ENCODE data around the gene TBC1D2. TPM values are rescaled to one million over a fixed set of nuclear protein-coding genes. Genes with fewer than 3 reads are reported as not detected.

TBC1D2 gene
- total RNA-seq, 4 donors from 2014 or later: 4.9 to 9.8 (median 7.8) TPM

DNA sequence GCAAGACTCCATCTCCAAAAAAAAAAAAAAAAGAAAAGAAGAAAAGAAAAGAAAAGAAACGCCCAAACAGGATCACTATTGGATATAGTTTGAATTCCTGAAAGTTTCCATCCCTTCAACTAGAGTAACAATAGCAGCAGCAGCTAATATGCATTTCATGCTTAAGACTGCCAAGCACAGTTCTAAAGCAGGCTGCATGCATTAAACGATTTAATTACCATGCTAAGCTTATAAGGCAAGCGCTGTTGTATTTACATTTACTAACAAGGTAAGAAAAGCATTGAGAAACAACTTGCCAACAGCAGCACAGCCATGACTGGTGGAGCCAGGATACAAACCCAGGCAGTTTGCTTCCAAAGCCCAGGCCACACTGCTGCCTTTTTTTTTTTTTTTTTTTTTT is 13.0 kb downstream of the TBC1D2 start:
- no peak overlapping the region for H3K27ac ChIP-seq
- 76 to 94% methylated on average over 2 to 3 of the region's 3 CpGs for WGBS, 2 donors (ENCODE audit: low coverage in 1 of 2)

DNA sequence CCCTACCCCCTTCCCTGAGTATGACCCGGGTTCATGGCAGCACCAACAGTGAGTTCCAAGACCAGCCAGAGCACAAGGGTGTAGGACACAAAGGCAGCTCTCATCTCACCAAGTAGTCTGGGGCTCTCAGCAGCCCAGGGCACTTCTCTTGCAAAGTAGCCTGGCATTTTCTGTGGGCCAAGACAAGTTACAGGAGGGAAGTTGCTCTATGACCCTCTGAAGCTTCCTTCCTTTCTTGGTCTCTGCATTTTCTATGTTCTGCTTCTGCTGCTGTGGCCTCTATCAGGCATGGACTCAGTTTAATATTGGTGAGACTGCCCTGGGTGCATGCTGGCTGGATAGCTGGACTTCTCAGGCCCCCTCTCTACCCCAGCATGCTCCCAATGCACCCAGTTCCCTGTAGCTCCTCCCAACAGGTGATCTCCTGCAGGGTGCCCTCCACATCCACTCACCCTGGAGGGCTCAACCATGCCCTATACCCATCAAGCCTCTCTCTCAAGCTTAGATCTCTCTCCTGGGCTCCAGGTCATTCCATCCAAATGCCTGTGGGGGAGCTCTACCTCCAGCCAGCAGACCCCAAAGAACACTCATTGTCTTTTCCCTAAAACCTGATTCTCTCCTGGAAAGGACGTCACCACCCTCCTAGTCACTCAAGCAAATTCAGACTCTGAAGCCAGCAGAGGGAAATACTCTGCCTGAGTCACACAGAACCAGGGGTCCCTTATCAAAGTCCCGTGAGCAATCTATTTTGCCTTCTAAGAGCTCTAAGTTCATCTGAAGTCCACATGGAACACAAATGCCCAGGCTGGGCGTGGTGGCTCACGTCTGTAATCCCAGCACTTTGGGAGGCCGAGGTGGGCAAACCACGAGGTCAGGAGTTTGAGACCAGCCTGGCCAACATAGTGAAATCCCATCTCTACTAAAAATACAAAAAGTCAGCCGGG is 13.8 kb downstream of the TBC1D2 start:
- H3K4me1 ChIP-seq: no peaks in the 10 kb centered on the region
- H3K36me3 ChIP-seq: peaks cover 0 to 35% of the 10 kb centered on the region in 2 donors
- H3K4me3 ChIP-seq: no peak overlapping the region
- TF ChIP-seq POLR2AphosphoS5 (IDR thresholded peaks at IDR 0.05) (no peak), POLR2A (IDR thresholded peaks at IDR 0.05) (no peak)
- WGBS, 2 donors (ENCODE audit: low coverage in 1 of 2): 100% methylated on average over 4 of the region's 8 CpGs; no CpG with 5 or more reads in 1 of the 2 donors
- no peak for ATAC-seq
- no peaks in the 10 kb centered on the region for H3K9me3 ChIP-seq
- H3K27ac ChIP-seq: no peak overlapping the region
- no peaks in the 10 kb centered on the region for H3K27me3 ChIP-seq

More for the DNA sequence above, 13.0 kb downstream of the TBC1D2 start:
- Histone ChIP-seq H3K9me3 (no peaks in the 10 kb centered on the region), H3K36me3 (peaks cover 0 to 35% of the 10 kb centered on the region in 2 donors), H3K4me1 (no peaks in the 10 kb centered on the region), H3K4me3 (no peak overlapping the region), H3K27me3 (no peaks in the 10 kb centered on the region)
- TF ChIP-seq POLR2A (IDR thresholded peaks at IDR 0.05): no peak
- TF ChIP-seq, protein P1, sequence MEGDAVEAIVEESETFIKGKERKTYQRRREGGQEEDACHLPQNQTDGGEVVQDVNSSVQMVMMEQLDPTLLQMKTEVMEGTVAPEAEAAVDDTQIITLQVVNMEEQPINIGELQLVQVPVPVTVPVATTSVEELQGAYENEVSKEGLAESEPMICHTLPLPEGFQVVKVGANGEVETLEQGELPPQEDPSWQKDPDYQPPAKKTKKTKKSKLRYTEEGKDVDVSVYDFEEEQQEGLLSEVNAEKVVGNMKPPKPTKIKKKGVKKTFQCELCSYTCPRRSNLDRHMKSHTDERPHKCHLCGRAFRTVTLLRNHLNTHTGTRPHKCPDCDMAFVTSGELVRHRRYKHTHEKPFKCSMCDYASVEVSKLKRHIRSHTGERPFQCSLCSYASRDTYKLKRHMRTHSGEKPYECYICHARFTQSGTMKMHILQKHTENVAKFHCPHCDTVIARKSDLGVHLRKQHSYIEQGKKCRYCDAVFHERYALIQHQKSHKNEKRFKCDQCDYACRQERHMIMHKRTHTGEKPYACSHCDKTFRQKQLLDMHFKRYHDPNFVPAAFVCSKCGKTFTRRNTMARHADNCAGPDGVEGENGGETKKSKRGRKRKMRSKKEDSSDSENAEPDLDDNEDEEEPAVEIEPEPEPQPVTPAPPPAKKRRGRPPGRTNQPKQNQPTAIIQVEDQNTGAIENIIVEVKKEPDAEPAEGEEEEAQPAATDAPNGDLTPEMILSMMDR (IDR thresholded peaks at IDR 0.05): no peak
- TF ChIP-seq EP300 (IDR thresholded peaks at IDR 0.05): no peak
- TF ChIP-seq POLR2AphosphoS5 (IDR thresholded peaks at IDR 0.05): no peak
- ATAC-seq: no peak

DNA sequence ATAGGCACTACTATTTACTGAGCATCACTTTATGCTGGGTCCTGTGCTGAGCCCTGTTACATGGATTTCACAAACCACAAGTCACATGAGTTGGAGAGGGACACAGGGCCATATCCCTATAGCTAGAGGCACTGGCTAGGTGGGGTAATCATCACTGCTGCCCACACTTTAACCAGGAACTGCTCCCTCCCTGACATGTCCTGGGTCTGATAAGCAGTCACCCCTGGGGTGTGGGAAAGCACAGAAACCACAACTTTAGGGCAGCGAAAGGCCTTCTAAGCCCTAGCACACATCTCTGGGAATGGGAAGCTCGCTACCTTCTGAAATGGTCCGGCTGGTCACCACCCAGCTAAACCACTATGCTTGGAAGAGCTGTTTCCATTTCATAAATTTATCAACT is 15.0 kb downstream of the TBC1D2 start:
- H3K4me1 ChIP-seq: no peaks in the 10 kb centered on the region
- H3K27ac ChIP-seq: no peak overlapping the region
- no peak overlapping the region for H3K4me3 ChIP-seq
- no peak for TF ChIP-seq EP300 (IDR thresholded peaks at IDR 0.05)
- TF ChIP-seq, protein P1 (IDR thresholded peaks at IDR 0.05): no peak
- TF ChIP-seq POLR2A (IDR thresholded peaks at IDR 0.05): no peak
- TF ChIP-seq POLR2AphosphoS5 (IDR thresholded peaks at IDR 0.05): no peak
- H3K9me3 ChIP-seq: no peaks in the 10 kb centered on the region
- no peak for ATAC-seq
- H3K36me3 ChIP-seq: peaks cover 0 to 39% of the 10 kb centered on the region in 2 donors
- WGBS, 2 donors (ENCODE audit: low coverage in 1 of 2): no CpG with 5 or more reads among the region's 3 CpGs
- no peaks in the 10 kb centered on the region for H3K27me3 ChIP-seq

DNA sequence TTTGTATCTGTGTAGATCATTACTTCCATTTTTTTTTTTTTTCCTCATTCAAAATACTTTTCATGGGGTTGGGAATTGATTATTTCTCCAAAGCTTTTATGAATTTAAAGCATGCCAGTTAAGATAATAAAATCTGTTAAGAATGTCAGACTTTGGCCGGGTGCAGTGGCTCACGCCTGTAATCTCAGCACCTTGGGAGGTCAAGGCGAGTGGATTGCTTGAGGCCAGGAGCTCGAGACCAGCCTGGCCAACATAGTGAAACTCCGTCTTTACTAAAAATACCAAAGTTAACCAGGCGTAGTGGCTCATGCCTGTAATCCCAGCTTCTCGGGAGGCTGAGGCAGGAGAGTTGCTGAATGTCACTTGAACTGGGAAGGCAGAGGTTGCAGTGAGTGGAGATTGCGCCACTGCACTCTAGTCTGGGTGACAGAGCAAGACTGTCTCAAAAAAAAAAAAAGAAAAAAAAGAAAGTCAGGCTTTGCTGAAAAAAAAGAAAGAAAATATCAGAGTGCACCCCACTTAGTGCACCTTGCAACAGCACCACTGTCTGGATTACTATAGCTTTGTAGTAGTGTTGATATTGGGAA is 18.5 kb downstream of the TBC1D2 start:
- TF ChIP-seq POLR2AphosphoS5 (IDR thresholded peaks at IDR 0.05): no peak
- TF ChIP-seq, protein P1 (IDR thresholded peaks at IDR 0.05): no peak
- TF ChIP-seq EP300 (IDR thresholded peaks at IDR 0.05): no peak
- no peak for TF ChIP-seq POLR2A (IDR thresholded peaks at IDR 0.05)
- Histone ChIP-seq H3K27me3 (no peaks in the 10 kb centered on the region), H3K27ac (no peak overlapping the region), H3K9me3 (no peaks in the 10 kb centered on the region), H3K4me1 (no peaks in the 10 kb centered on the region), H3K4me3 (no peak overlapping the region), H3K36me3 (peaks cover 0 to 45% of the 10 kb centered on the region in 2 donors)
- WGBS, 2 donors (ENCODE audit: low coverage in 1 of 2): 71 to 79% methylated on average over 4 to 6 of the region's 8 CpGs
- ATAC-seq: no peak

DNA sequence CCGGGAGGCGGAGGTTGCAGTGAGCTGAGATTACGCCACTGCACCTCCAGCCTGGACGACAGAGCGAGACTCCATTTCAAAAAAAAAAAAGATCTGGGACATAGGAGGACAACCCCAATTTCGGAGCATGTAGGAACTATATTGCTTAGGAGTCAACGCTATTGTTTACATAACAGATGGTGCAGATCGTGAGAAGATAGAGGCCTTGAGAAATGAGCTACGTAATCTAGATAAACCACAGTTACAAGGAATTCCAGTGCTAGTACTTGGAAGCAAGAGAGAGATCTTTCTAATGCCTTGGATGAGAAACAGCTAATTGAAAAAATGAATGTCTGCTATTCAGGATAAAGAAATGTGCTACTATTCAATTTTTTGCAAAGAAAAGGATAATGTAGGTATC is 20.3 kb downstream of the TBC1D2 start:
- ATAC-seq: no peak
- Histone ChIP-seq H3K27ac (no peak overlapping the region), H3K36me3 (peaks cover 0 to 34% of the 10 kb centered on the region in 2 donors), H3K4me1 (no peaks in the 10 kb centered on the region), H3K9me3 (no peaks in the 10 kb centered on the region), H3K4me3 (no peak overlapping the region), H3K27me3 (no peaks in the 10 kb centered on the region)
- no peak for TF ChIP-seq POLR2A (IDR thresholded peaks at IDR 0.05)
- TF ChIP-seq, protein P1 (IDR thresholded peaks at IDR 0.05): no peak
- no peak for TF ChIP-seq POLR2AphosphoS5 (IDR thresholded peaks at IDR 0.05)
- TF ChIP-seq EP300 (IDR thresholded peaks at IDR 0.05): no peak
- 57 to 87% methylated on average over 4 to 9 of the region's 9 CpGs for WGBS, 2 donors (ENCODE audit: low coverage in 1 of 2)

All from gastroesophageal sphincter (tissue), 4 donors.